Endothelial cell of umbilical vein (primary cell): ENCODE measurements around the gene SLC16A7. TPM values are rescaled to one million over a fixed set of nuclear protein-coding genes. Genes with fewer than 3 reads are reported as not detected.

Experiments
- BruUV-seq: library from RNA; stranded (reverse); fragments of 400-500 nt; replicated peaks from 2 replicates; lab custom pipeline; 2021; lab: Mats Ljungman, UMichigan
- CTCF ChIA-PET: fragments of 300-600, 350-600 bp; sonication (Branson Sonifier 250); formaldehyde crosslinking; loops from one replicate; lab custom pipeline; 2021; ENCODE audit warnings: antibody characterized with exemption, inconsistent platforms; lab: Charles Lee
- POLR2A ChIA-PET: fragments of 300-600, 350-600 bp; sonication (Branson Sonifier 250); formaldehyde crosslinking; loops from one replicate; lab custom pipeline; 2021; ENCODE audit warnings: antibody characterized with exemption, inconsistent platforms; lab: Charles Lee
- DNase-seq: peaks from one replicate; pipeline ENCODE4 v3.0.0-alpha.2; 2011; ENCODE audit warnings: low read depth, low spot score
- FAIRE-seq: peaks from 2 replicates; lab custom pipeline; 2011; peaks lifted over from hg19 to GRCh38; lab: Jason Lieb, UNC
- H2AFZ ChIP-seq: 2 replicates; pipeline ENCODE4 v1.6.0; 2012; ENCODE audit warnings: low read depth, low read length, control low read depth, inconsistent platforms
- H3K27ac ChIP-seq: 2 replicates; pipeline ENCODE4 v1.5.1; 2011; ENCODE audit warnings: low read depth, mild to moderate bottlenecking, control low read depth, low read length, moderate library complexity; ENCODE audit not compliant: insufficient read depth
- H3K27me3 ChIP-seq, 2 experiments: 2 replicates each; pipeline versions ENCODE4 v1.6.0 to v1.6.1; 2011; ENCODE audit warnings: low read length in 2 of 2, mixed read lengths in 1 of 2; ENCODE audit not compliant: control insufficient read depth in 2 of 2, insufficient read depth in 2 of 2
- H3K36me3 ChIP-seq, 2 experiments: 2 replicates in 1 of 2; 3 replicates in 1 of 2; pipeline ENCODE4 v1.5.1; 2011; ENCODE audit warnings: low read length in 2 of 2, mild to moderate bottlenecking in 1 of 2, moderate library complexity in 1 of 2; ENCODE audit not compliant: control insufficient read depth in 2 of 2, insufficient read depth in 2 of 2; ENCODE audit errors: extremely low read depth in 1 of 2
- H3K4me1 ChIP-seq: 3 replicates; pipeline ENCODE4 v1.5.1; 2011; ENCODE audit warnings: mild to moderate bottlenecking, low read length; ENCODE audit not compliant: control insufficient read depth, insufficient read depth; ENCODE audit errors: extremely low read depth
- H3K4me2 ChIP-seq: 2 replicates; pipeline ENCODE4 v1.6.1; 2011; ENCODE audit warnings: low read length, control low read depth, mixed read lengths; ENCODE audit not compliant: insufficient read depth
- H3K4me3 ChIP-seq, 3 experiments: fragments of 200-600 bp in 1 of 3; sonication (generic), shearing (Covaris generic) in 1 of 3; replicated peaks in 1 of 3; 2 replicates each; pipeline ENCODE4 v1.5.1; 2011 to 2016; ENCODE audit warnings: control low read depth in 3 of 3, low read length in 3 of 3, mild to moderate bottlenecking in 2 of 3, inconsistent platforms in 1 of 3, low read depth in 1 of 3, moderate library complexity in 1 of 3; ENCODE audit not compliant: insufficient read depth in 1 of 3
- H3K79me2 ChIP-seq: 2 replicates; pipeline ENCODE4 v1.6.0; 2012; ENCODE audit warnings: low read length, inconsistent platforms; ENCODE audit not compliant: control insufficient read depth, insufficient read depth
- H3K9ac ChIP-seq: replicated peaks from 2 replicates; pipeline ENCODE3; 2011; ENCODE audit warnings: low read length, control low read depth; ENCODE audit not compliant: insufficient read depth; ENCODE audit errors: extremely low read depth
- H3K9me1 ChIP-seq: replicated peaks from 3 replicates; pipeline ENCODE4 v1.6.0; 2011; ENCODE audit warnings: mild to moderate bottlenecking, low read length; ENCODE audit not compliant: control insufficient read depth, insufficient read depth; ENCODE audit errors: extremely low read depth
- H3K9me3 ChIP-seq: replicated peaks from 2 replicates; pipeline ENCODE4 v1.5.1; 2012; ENCODE audit warnings: low read length, inconsistent platforms; ENCODE audit not compliant: control insufficient read depth, insufficient read depth
- H4K20me1 ChIP-seq: replicated peaks from 2 replicates; pipeline ENCODE3; 2011; ENCODE audit warnings: mild to moderate bottlenecking, low read length; ENCODE audit not compliant: control insufficient read depth, insufficient read depth; ENCODE audit errors: extremely low read depth
- CTCF ChIP-seq, 2 donors: IDR thresholded peaks; 1 replicate in 1 of 2; 2 replicates in 1 of 2; pipeline ENCODE4 v1.5.1; 2011; ENCODE audit warnings: low read length in 2 of 2, mild to moderate bottlenecking in 2 of 2, moderate library complexity in 2 of 2, control low read depth in 1 of 2, inconsistent platforms in 1 of 2, low read depth in 1 of 2; ENCODE audit not compliant: insufficient read depth in 1 of 2; ENCODE audit errors: extremely low read depth in 1 of 2
- EZH2 ChIP-seq: IDR thresholded peaks from 2 replicates; pipeline ENCODE4 v1.6.1; 2012; ENCODE audit warnings: borderline replicate concordance, low read depth, mild to moderate bottlenecking, moderate library complexity, low read length, inconsistent platforms; ENCODE audit not compliant: severe bottlenecking
- FOS ChIP-seq: IDR thresholded peaks from 2 replicates; pipeline ENCODE4 v1.6.1; 2011; ENCODE audit warnings: mild to moderate bottlenecking, low read length, moderate library complexity, borderline replicate concordance; ENCODE audit not compliant: insufficient read depth
- GATA2 ChIP-seq: IDR thresholded peaks from 2 replicates; pipeline ENCODE4 v1.7.0; 2011; ENCODE audit warnings: low read depth, mild to moderate bottlenecking, moderate library complexity, mixed read lengths, low read length; ENCODE audit not compliant: insufficient read length, insufficient read depth
- JUN ChIP-seq: IDR thresholded peaks from 2 replicates; pipeline ENCODE4 v1.6.1; 2011; ENCODE audit warnings: borderline replicate concordance, low read depth; ENCODE audit not compliant: insufficient read length, insufficient read depth
- MYC ChIP-seq: IDR thresholded peaks from one replicate; pipeline ENCODE4 v1.6.1; 2011; ENCODE audit warnings: mild to moderate bottlenecking, low read depth, low read length
- POLR2A ChIP-seq: IDR thresholded peaks from 2 replicates; pipeline ENCODE4 v1.6.1; 2012; ENCODE audit warnings: low read depth, mild to moderate bottlenecking, control low read depth, low read length
- POLR2AphosphoS5 ChIP-seq: IDR thresholded peaks from 2 replicates; pipeline ENCODE4 v1.6.1; 2012; ENCODE audit warnings: low read depth, mild to moderate bottlenecking, control low read depth, low read length, moderate library complexity; ENCODE audit not compliant: insufficient read depth
- dilution Hi-C: fragments of 300-500 bp; cut with MboI; formaldehyde crosslinking; loops from one replicate; pipeline ENCODE4 v1.15.0; 2019; ENCODE audit warnings: low sequenced_read_pairs; ENCODE audit not compliant: extremely low pct_ligation_motif_present
- intact Hi-C: fragments of 100-400 bp; cut with micrococcal nuclease; formaldehyde crosslinking; loops from one replicate; pipeline ENCODE4 v1.10.0; 2022
- polyA plus RNA-seq, 4 experiments: library from polyadenylated mRNA; depleted of rRNA in 3 of 4; stranded (reverse) in 3 of 4; unstranded in 1 of 4; fragments of >200 nt; gene quantifications; 2 replicates each; pipeline versions ENCODE4 v1.2.1 to v1.2.3, GENCODE V29; 2011 to 2012; ENCODE audit warnings: missing spikeins in 1 of 4
- total RNA-seq: library from RNA; stranded (reverse); gene quantifications from 2 replicates; pipeline ENCODE4 v1.2.3, GENCODE V29; 2021
- TF ChIP-seq, protein P1 (sequence below): IDR thresholded peaks from 2 replicates; pipeline ENCODE4 v1.6.1; 2011; ENCODE audit not compliant: insufficient read depth, insufficient read length

The SLC16A7 gene
- total and polyA plus RNA-seq, 2 donors (not counting 3 experiments of a cell fraction or from before 2014, with no cell fraction given), result 2.9 to 8.9 TPM

- ChIA-PET POLR2A (no interaction called here), CTCF (no interaction called here)
- Histone ChIP-seq H2AFZ (no peak overlapping the region), H3K9me3 (no peaks in the 10 kb centered on the region), H3K27ac (no peak overlapping the region), H3K79me2 (no peaks in the 10 kb centered on the region), H3K4me1 (no peaks in the 10 kb centered on the region), H3K36me3 (no peaks in the 10 kb centered on the region), H3K27me3 (no peaks in the 10 kb centered on the region), H3K9me1 (no peaks in the 10 kb centered on the region), H4K20me1 (no peaks in the 10 kb centered on the region), H3K4me3 (no peak overlapping the region), H3K9ac (no peak overlapping the region), H3K4me2 (no peak overlapping the region)
- intact Hi-C loops, result no loop called here
- TF ChIP-seq, protein P1, sequence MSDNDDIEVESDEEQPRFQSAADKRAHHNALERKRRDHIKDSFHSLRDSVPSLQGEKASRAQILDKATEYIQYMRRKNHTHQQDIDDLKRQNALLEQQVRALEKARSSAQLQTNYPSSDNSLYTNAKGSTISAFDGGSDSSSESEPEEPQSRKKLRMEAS, result no peak
- no peak for TF ChIP-seq FOS
- TF ChIP-seq MYC, result no peak
- TF ChIP-seq GATA2, result no peak
- FAIRE-seq, result no peak
- no TSS peak for BruUV-seq
- no peak for DNase-seq
- dilution Hi-C loops, result no loop called here
Observed at GRCh38 chr12:59574406-59574805, 21.4 kb upstream of the SLC16A7 start.

- no peaks in the 10 kb centered on the region for H3K27me3 ChIP-seq
- no peak overlapping the region for H3K9ac ChIP-seq
- no peaks in the 10 kb centered on the region for H3K9me3 ChIP-seq
- H4K20me1 ChIP-seq, result no peaks in the 10 kb centered on the region
- TF ChIP-seq CTCF (IDR thresholded peaks at IDR 0.05; ENCODE audit: extremely low read depth in 1 of 2, insufficient read depth in 1 of 2, low read depth in 1 of 2, low read length in 2 of 2) (no peak), FOS (no peak), MYC (no peak), GATA2 (no peak), POLR2AphosphoS5 (no peak), JUN (no peak), POLR2A (no peak), EZH2 (no peak)
- TF ChIP-seq, protein P1, result no peak
- BruUV-seq, result no TSS peak
- no peak overlapping the region for H3K27ac ChIP-seq
- H3K4me2 ChIP-seq, result no peak overlapping the region
- H3K36me3 ChIP-seq, result no peaks in the 10 kb centered on the region
- dilution Hi-C loops (no loop called here), intact Hi-C loops (no loop called here)
- H3K79me2 ChIP-seq, result no peaks in the 10 kb centered on the region
- no peaks in the 10 kb centered on the region for H3K4me1 ChIP-seq
- ChIA-PET CTCF (no interaction called here), POLR2A (no interaction called here)
- H2AFZ ChIP-seq, result no peak overlapping the region
- no peak for FAIRE-seq
- no peaks in the 10 kb centered on the region for H3K9me1 ChIP-seq
- H3K4me3 ChIP-seq, result no peak overlapping the region
- DNase-seq, result no peak
Observed at GRCh38 chr12:59575826-59576225, 20.0 kb upstream of the SLC16A7 start.
